ENCODE results near the gene STARD13. TPM values are rescaled to one million over a fixed set of nuclear protein-coding genes. Genes with fewer than 3 reads are reported as not detected.

Gene STARD13
- total RNA-seq, 1 experiment from 2014 or later, result 9.1 TPM

DNA sequence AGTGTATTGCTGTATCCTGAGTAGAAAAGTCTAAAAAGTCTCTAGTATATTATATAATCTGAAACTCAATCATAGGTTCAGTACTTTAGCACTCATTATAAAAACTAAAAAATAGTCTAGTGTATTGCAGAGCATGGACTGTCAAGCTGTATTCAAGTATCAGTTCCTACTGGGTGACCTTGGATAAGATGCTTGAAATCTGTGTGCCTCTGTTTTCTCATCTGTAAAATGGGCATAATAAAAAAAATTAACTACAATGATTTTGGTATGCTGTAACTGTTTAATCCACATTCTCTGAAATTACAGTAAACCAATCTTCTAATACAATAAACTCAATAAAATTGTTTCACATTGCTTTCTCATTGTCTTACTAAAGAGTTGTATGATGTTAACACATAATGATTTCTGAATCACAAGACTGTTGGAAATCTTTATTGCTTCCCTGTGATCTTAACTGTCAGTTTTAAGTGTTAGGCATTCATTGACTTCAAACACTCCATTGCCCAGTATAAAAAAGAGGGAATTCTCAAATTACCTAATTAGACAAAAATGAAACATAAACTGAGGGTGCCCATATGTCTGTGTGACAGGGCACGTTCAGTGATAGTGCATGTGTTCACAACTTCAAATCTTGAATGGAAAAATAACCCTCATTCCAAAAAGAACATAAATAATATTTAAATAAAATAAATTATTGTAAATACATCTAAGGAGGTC lies 2.2 kb downstream of the STARD13 start:
- intact Hi-C loops (cut with micrococcal nuclease; ENCODE audit: unreplicated experiment), result no loop called here
- no TSS peak for BruUV-seq (replicated peaks)
- Histone ChIP-seq H3K36me3 (ENCODE audit: control insufficient read depth, insufficient read depth, low read length) (no peaks in the 10 kb centered on the region), H3K9me3 (no peaks in the 10 kb centered on the region), H3K4me3 (ENCODE audit: low read depth, low read length) (no peak overlapping the region), H3K27me3 (replicated peaks; ENCODE audit: control insufficient read depth, insufficient read depth, low read length) (no peaks in the 10 kb centered on the region), H3K4me1 (peaks cover 14% of the 10 kb centered on the region; the same call in 1 of the 2 replicates)
- Mint-ChIP-seq H3K9me3 (ENCODE audit: unreplicated experiment) (no peaks in the 10 kb centered on the region), H3K27ac (ENCODE audit: unreplicated experiment) (no peak overlapping the region), H3K4me1 (ENCODE audit: low read depth, unreplicated experiment) (peaks cover 19% of the 10 kb centered on the region), H3K36me3 (ENCODE audit: insufficient read depth, unreplicated experiment) (peaks cover 19% of the 10 kb centered on the region), H3K27me3 (ENCODE audit: insufficient read depth, unreplicated experiment) (no peaks in the 10 kb centered on the region), H3K4me3 (ENCODE audit: unreplicated experiment) (no peak overlapping the region)
- no peak for DNase-seq
- CTCF ChIA-PET, result no interaction called here
- POLR2A ChIA-PET, result no interaction called here
- TF ChIP-seq, protein P1, sequence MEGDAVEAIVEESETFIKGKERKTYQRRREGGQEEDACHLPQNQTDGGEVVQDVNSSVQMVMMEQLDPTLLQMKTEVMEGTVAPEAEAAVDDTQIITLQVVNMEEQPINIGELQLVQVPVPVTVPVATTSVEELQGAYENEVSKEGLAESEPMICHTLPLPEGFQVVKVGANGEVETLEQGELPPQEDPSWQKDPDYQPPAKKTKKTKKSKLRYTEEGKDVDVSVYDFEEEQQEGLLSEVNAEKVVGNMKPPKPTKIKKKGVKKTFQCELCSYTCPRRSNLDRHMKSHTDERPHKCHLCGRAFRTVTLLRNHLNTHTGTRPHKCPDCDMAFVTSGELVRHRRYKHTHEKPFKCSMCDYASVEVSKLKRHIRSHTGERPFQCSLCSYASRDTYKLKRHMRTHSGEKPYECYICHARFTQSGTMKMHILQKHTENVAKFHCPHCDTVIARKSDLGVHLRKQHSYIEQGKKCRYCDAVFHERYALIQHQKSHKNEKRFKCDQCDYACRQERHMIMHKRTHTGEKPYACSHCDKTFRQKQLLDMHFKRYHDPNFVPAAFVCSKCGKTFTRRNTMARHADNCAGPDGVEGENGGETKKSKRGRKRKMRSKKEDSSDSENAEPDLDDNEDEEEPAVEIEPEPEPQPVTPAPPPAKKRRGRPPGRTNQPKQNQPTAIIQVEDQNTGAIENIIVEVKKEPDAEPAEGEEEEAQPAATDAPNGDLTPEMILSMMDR (IDR thresholded peaks at IDR 0.05; ENCODE audit: insufficient read depth in 1 of 2, low read depth in 1 of 2, low read length in 1 of 2, severe bottlenecking in 1 of 2, unreplicated experiment in 1 of 2), result no peak

DNA sequence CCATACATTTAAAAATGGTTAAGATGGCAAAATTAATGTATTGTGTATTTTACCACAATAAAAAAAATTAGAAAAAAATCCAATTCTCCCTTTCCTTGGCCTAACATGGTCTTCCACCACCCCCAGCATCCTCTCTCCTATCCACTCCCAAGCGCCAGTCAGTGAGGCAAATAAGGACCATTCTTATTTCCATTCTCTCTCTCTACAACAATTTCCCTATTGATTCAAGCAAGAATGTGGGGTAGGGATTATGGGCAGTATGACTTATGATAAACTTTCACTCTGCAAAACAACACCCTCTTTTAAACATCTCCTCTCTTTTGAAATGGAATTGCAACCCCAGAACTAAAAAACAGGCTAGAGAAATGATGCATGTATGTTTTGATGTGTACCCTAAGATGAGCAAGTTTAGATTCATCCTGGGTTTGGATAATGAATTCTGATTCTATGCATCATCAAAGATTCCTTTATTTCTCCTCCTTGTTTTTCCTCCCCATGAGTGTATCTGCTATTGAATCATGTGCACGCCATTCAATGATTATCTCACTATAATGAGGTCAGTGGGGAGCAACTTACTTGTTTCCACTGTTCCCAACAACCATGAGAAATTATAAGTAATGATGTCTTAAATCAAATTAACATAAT lies 3.5 kb downstream of the STARD13 start:
- H3K4me3 ChIP-seq (ENCODE audit: low read depth, low read length), result no peak overlapping the region

DNA sequence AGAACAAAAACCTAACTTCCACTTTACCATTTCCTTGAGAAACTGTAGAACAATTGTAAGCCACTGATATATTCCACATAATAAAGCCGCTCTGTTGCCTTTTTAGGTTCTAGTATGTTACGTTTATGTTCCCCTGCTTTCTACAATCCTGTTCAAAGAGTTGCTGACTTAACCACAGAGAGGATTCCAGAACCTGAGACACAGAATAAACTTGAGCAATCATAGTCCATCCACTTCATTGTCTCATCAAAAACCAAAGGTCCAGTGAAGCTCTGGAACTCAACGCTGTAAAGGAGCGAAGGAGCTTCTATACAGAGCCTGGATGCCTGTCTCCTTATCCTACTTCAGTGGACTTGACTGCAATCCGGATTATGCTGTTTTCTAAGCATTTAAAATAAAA lies 4.6 kb downstream of the STARD13 start:
- H3K36me3 Mint-ChIP-seq (ENCODE audit: insufficient read depth, unreplicated experiment), result peaks cover 15% of the 10 kb centered on the region

More for the DNA sequence above, 3.5 kb downstream of the STARD13 start:
- TF ChIP-seq, protein P1 (IDR thresholded peaks at IDR 0.05; ENCODE audit: insufficient read depth in 1 of 2, low read depth in 1 of 2, low read length in 1 of 2, severe bottlenecking in 1 of 2, unreplicated experiment in 1 of 2), result no peak
- BruUV-seq (replicated peaks), result no TSS peak
- Mint-ChIP-seq H3K4me1 (ENCODE audit: low read depth, unreplicated experiment) (peaks cover 19% of the 10 kb centered on the region), H3K9me3 (ENCODE audit: unreplicated experiment) (no peaks in the 10 kb centered on the region), H3K36me3 (ENCODE audit: insufficient read depth, unreplicated experiment) (peaks cover 19% of the 10 kb centered on the region), H3K27ac (ENCODE audit: unreplicated experiment) (peak overlapping the region; percentile 2), H3K27me3 (ENCODE audit: insufficient read depth, unreplicated experiment) (no peaks in the 10 kb centered on the region), H3K4me3 (ENCODE audit: unreplicated experiment) (no peak overlapping the region)
- DNase-seq, result no peak
- H3K9me3 ChIP-seq, result no peaks in the 10 kb centered on the region
- ChIA-PET CTCF (no interaction called here), POLR2A (no interaction called here)
- H3K4me1 ChIP-seq, result peaks cover 14% of the 10 kb centered on the region; the same call in 1 of the 2 replicates
- H3K27me3 ChIP-seq (replicated peaks; ENCODE audit: control insufficient read depth, insufficient read depth, low read length), result no peaks in the 10 kb centered on the region
- H3K36me3 ChIP-seq (ENCODE audit: control insufficient read depth, insufficient read depth, low read length), result no peaks in the 10 kb centered on the region
- intact Hi-C loops (cut with micrococcal nuclease; ENCODE audit: unreplicated experiment), result no loop called here

More for the DNA sequence above, 4.6 kb downstream of the STARD13 start:
- Mint-ChIP-seq H3K4me1 (ENCODE audit: low read depth, unreplicated experiment) (peaks cover 10% of the 10 kb centered on the region), H3K27ac (ENCODE audit: unreplicated experiment) (no peak overlapping the region), H3K9me3 (ENCODE audit: unreplicated experiment) (no peaks in the 10 kb centered on the region), H3K27me3 (ENCODE audit: insufficient read depth, unreplicated experiment) (no peaks in the 10 kb centered on the region), H3K4me3 (ENCODE audit: unreplicated experiment) (no peak overlapping the region)
- Histone ChIP-seq H3K36me3 (ENCODE audit: control insufficient read depth, insufficient read depth, low read length) (no peaks in the 10 kb centered on the region), H3K4me1 (peaks cover 8% of the 10 kb centered on the region; the same call in 1 of the 2 replicates), H3K27me3 (replicated peaks; ENCODE audit: control insufficient read depth, insufficient read depth, low read length) (no peaks in the 10 kb centered on the region), H3K4me3 (ENCODE audit: low read depth, low read length) (no peak overlapping the region), H3K9me3 (no peaks in the 10 kb centered on the region)
- no TSS peak for BruUV-seq (replicated peaks)
- intact Hi-C loops (cut with micrococcal nuclease; ENCODE audit: unreplicated experiment), result no loop called here
- no peak for DNase-seq
- TF ChIP-seq, protein P1 (IDR thresholded peaks at IDR 0.05; ENCODE audit: insufficient read depth in 1 of 2, low read depth in 1 of 2, low read length in 1 of 2, severe bottlenecking in 1 of 2, unreplicated experiment in 1 of 2), result no peak
- POLR2A ChIA-PET, result no interaction called here
- CTCF ChIA-PET, result no interaction called here

Measured in Caco-2 (cell line).